Neuronal stem cell (in vitro differentiated cells): Measurements from ENCODE around the gene EEPD1.
A peak's percentile ranks its signal among the peaks of the same experiment; 100 is the strongest.

ENCODE experiments used
- DNase-seq: peaks from one replicate; pipeline ENCODE4 v3.0.0-alpha.2; 2013; ENCODE audit warnings: low spot score
- H2AFZ ChIP-seq: one replicate; pipeline ENCODE4 v1.6.1; 2013; ENCODE audit warnings: mild to moderate bottlenecking, low read length, inconsistent platforms
- H2AK5ac ChIP-seq: 2 replicates; pipeline ENCODE4 v1.6.1; 2013; ENCODE audit warnings: low read depth, mild to moderate bottlenecking, inconsistent platforms, low read length, moderate library complexity, mixed read lengths
- H2BK120ac ChIP-seq: 2 replicates; pipeline ENCODE4 v1.6.1; 2013; ENCODE audit warnings: low read depth, mild to moderate bottlenecking, inconsistent platforms, low read length, moderate library complexity, mixed read lengths
- H2BK12ac ChIP-seq: one replicate; pipeline ENCODE4 v1.6.1; 2013; ENCODE audit warnings: low read length, inconsistent platforms
- H2BK15ac ChIP-seq: 2 replicates; pipeline ENCODE4 v1.6.1; 2013; ENCODE audit warnings: mild to moderate bottlenecking, low read length, inconsistent platforms, mixed read lengths
- H2BK5ac ChIP-seq: one replicate; pipeline ENCODE4 v1.6.1; 2013; ENCODE audit warnings: inconsistent platforms, mild to moderate bottlenecking, low read length, moderate library complexity
- H3K14ac ChIP-seq: one replicate; pipeline ENCODE4 v1.6.1; 2013; ENCODE audit warnings: low read length, inconsistent platforms
- H3K18ac ChIP-seq: 2 replicates; pipeline ENCODE4 v1.6.1; 2013; ENCODE audit warnings: low read length, inconsistent platforms
- H3K23ac ChIP-seq: 2 replicates; pipeline ENCODE4 v1.6.1; 2013; ENCODE audit warnings: low read depth, mild to moderate bottlenecking, mixed read lengths, low read length, inconsistent platforms; ENCODE audit not compliant: poor library complexity
- H3K27ac ChIP-seq: replicated peaks from 3 replicates; pipeline ENCODE4 v1.5.1; 2013; ENCODE audit warnings: low read length, inconsistent platforms
- H3K27me3 ChIP-seq, 3 experiments: 2 replicates each; pipeline ENCODE4 v1.6.1; 2013; ENCODE audit warnings: low read length in 3 of 3, mild to moderate bottlenecking in 2 of 3, inconsistent platforms in 1 of 3, low read depth in 1 of 3, mixed read lengths in 1 of 3, moderate library complexity in 1 of 3; ENCODE audit not compliant: control insufficient read depth in 3 of 3, insufficient read depth in 3 of 3
- H3K36me3 ChIP-seq, 2 donors: replicated peaks in 1 of 2; 2 replicates each; pipeline ENCODE4 v1.6.1; 2013; ENCODE audit warnings: low read length in 2 of 2; ENCODE audit not compliant: control insufficient read depth in 2 of 2, insufficient read depth in 2 of 2
- H3K4ac ChIP-seq: 2 replicates; pipeline ENCODE4 v1.6.1; 2013; ENCODE audit warnings: inconsistent platforms, mild to moderate bottlenecking, low read length, moderate library complexity
- H3K4me1 ChIP-seq, 2 donors: 1 replicate in 1 of 2; 2 replicates in 1 of 2; pipeline ENCODE4 v1.6.1; 2013; ENCODE audit warnings: low read length in 2 of 2, low read depth in 1 of 2; ENCODE audit not compliant: control insufficient read depth in 2 of 2, insufficient read depth in 1 of 2
- H3K4me2 ChIP-seq: one replicate; pipeline ENCODE4 v1.6.1; 2013; ENCODE audit warnings: mild to moderate bottlenecking, low read length, inconsistent platforms; ENCODE audit not compliant: insufficient read depth, poor library complexity, severe bottlenecking
- H3K4me3 ChIP-seq, 2 donors: 2 replicates each; pipeline ENCODE4 v1.5.1; 2013; ENCODE audit warnings: low read length in 2 of 2, mild to moderate bottlenecking in 2 of 2, inconsistent platforms in 1 of 2, moderate library complexity in 1 of 2
- H3K79me1 ChIP-seq: one replicate; pipeline ENCODE4 v1.6.1; 2013; ENCODE audit warnings: low read depth, mild to moderate bottlenecking, inconsistent platforms, low read length, moderate library complexity
- H3K9ac ChIP-seq: one replicate; pipeline ENCODE4 v1.6.1; 2013; ENCODE audit warnings: mild to moderate bottlenecking, low read depth, low read length, inconsistent platforms; ENCODE audit not compliant: poor library complexity
- H3K9me3 ChIP-seq, 2 donors: replicated peaks in 1 of 2; 2 replicates each; pipeline versions ENCODE3 to v1.6.1; 2013; ENCODE audit warnings: low read length in 2 of 2, mild to moderate bottlenecking in 2 of 2, inconsistent platforms in 1 of 2, low read depth in 1 of 2, mixed read lengths in 1 of 2, moderate library complexity in 1 of 2; ENCODE audit not compliant: control insufficient read depth in 2 of 2, insufficient read depth in 1 of 2
- H4K8ac ChIP-seq: one replicate; pipeline ENCODE4 v1.6.1; 2013; ENCODE audit warnings: low read depth, mild to moderate bottlenecking, inconsistent platforms, low read length, moderate library complexity
- H4K91ac ChIP-seq: one replicate; pipeline ENCODE4 v1.6.1; 2013; ENCODE audit warnings: low read length, low read depth, mild to moderate bottlenecking, inconsistent platforms; ENCODE audit not compliant: poor library complexity
- WGBS, 2 donors: extraction: QIAGEN DNeasy Blood & Tissue Kit; methylation state at CpG; one replicate each; pipeline ENCODE4 v1.1.7; 2013; ENCODE audit warnings: missing lambda C conversion rate in 2 of 2, mixed read lengths in 1 of 2; ENCODE audit not compliant: insufficient read length in 2 of 2, insufficient replicate concordance in 1 of 2; ENCODE audit errors: extremely low coverage in 2 of 2; 5-methylcytosine and 5-hydroxymethylcytosine counted together

The EEPD1 gene

GRCh38 chr7:36273836-36274235, 120.8 kb downstream of the EEPD1 start:
- Histone ChIP-seq H3K9me3 (no peaks in the 10 kb centered on the region), H2BK12ac (no peak overlapping the region), H2BK120ac (no peak overlapping the region), H3K4me2 (no peak overlapping the region), H4K8ac (no peak overlapping the region), H3K9ac (no peak overlapping the region), H2AK5ac (no peak overlapping the region), H3K36me3 (no peaks in the 10 kb centered on the region), H3K4me3 (peak overlapping the region in 1 of 2 donors; percentile 36), H3K14ac (no peak overlapping the region), H3K79me1 (no peaks in the 10 kb centered on the region), H3K27me3 (no peaks in the 10 kb centered on the region), H2BK5ac (no peak overlapping the region), H4K91ac (no peak overlapping the region), H3K18ac (no peak overlapping the region), H3K4ac (no peak overlapping the region), H2AFZ (no peak overlapping the region), H3K4me1 (peaks cover 14 to 18% of the 10 kb centered on the region in 2 donors), H2BK15ac (no peak overlapping the region), H3K23ac (no peak overlapping the region), H3K27ac (no peak overlapping the region)
- no CpG with 5 or more reads among the region's 4 CpGs for WGBS, 2 donors
- no peak for DNase-seq

GRCh38 chr7:36275735-36276284, 122.8 kb downstream of the EEPD1 start:
- H3K79me1 ChIP-seq = no peaks in the 10 kb centered on the region
- H3K18ac ChIP-seq = no peak overlapping the region
- H3K27ac ChIP-seq = no peak overlapping the region
- H3K9ac ChIP-seq = no peak overlapping the region
- no peak overlapping the region for H2AFZ ChIP-seq
- H2AK5ac ChIP-seq = no peak overlapping the region
- no peak overlapping the region for H3K4ac ChIP-seq
- H3K4me3 ChIP-seq = no peak overlapping the region
- H3K23ac ChIP-seq = no peak overlapping the region
- no peak overlapping the region for H2BK15ac ChIP-seq
- H3K4me2 ChIP-seq = no peak overlapping the region
- no peak overlapping the region for H2BK5ac ChIP-seq
- H3K14ac ChIP-seq = no peak overlapping the region
- DNase-seq = no peak
- H3K4me1 ChIP-seq = peaks cover 26 to 32% of the 10 kb centered on the region in 2 donors
- H3K27me3 ChIP-seq = no peaks in the 10 kb centered on the region
- no peak overlapping the region for H4K91ac ChIP-seq
- H3K9me3 ChIP-seq = no peaks in the 10 kb centered on the region
- H4K8ac ChIP-seq = no peak overlapping the region
- no peak overlapping the region for H2BK120ac ChIP-seq
- no peak overlapping the region for H2BK12ac ChIP-seq
- no CpG with 5 or more reads among the region's 8 CpGs for WGBS, 2 donors
- H3K36me3 ChIP-seq = no peaks in the 10 kb centered on the region

- no peak for DNase-seq
- peaks cover 26 to 34% of the 10 kb centered on the region in 2 donors for H3K4me1 ChIP-seq
- H3K14ac ChIP-seq = no peak overlapping the region
- no peak overlapping the region for H3K9ac ChIP-seq
- no peaks in the 10 kb centered on the region for H3K36me3 ChIP-seq
- H3K9me3 ChIP-seq = no peaks in the 10 kb centered on the region
- H3K4ac ChIP-seq = no peak overlapping the region
- no peak overlapping the region for H2AK5ac ChIP-seq
- H3K27ac ChIP-seq = no peak overlapping the region
- no peak overlapping the region for H3K4me2 ChIP-seq
- no peak overlapping the region for H2BK120ac ChIP-seq
- no peak overlapping the region for H2BK12ac ChIP-seq
- H2BK15ac ChIP-seq = no peak overlapping the region
- no peak overlapping the region for H3K4me3 ChIP-seq
- H3K23ac ChIP-seq = no peak overlapping the region
- no peak overlapping the region for H4K8ac ChIP-seq
- no CpG with 5 or more reads among the region's 7 CpGs for WGBS, 2 donors
- H4K91ac ChIP-seq = no peak overlapping the region
- no peak overlapping the region for H2AFZ ChIP-seq
- H3K18ac ChIP-seq = no peak overlapping the region
- H3K27me3 ChIP-seq = no peaks in the 10 kb centered on the region
- no peak overlapping the region for H2BK5ac ChIP-seq
- H3K79me1 ChIP-seq = no peaks in the 10 kb centered on the region
Observed at GRCh38 chr7:36276428-36277248, 123.6 kb downstream of the EEPD1 start.

- Histone ChIP-seq H3K9ac (no peak overlapping the region), H3K18ac (no peak overlapping the region), H3K23ac (no peak overlapping the region), H3K36me3 (no peaks in the 10 kb centered on the region), H2BK12ac (no peak overlapping the region), H4K8ac (no peak overlapping the region), H3K4ac (no peak overlapping the region), H3K14ac (no peak overlapping the region), H2BK120ac (no peak overlapping the region), H4K91ac (no peak overlapping the region), H3K27me3 (no peaks in the 10 kb centered on the region), H3K9me3 (no peaks in the 10 kb centered on the region), H3K4me2 (no peak overlapping the region), H3K4me3 (no peak overlapping the region), H3K27ac (no peak overlapping the region), H2BK5ac (no peak overlapping the region), H2BK15ac (no peak overlapping the region), H2AK5ac (no peak overlapping the region), H3K79me1 (no peaks in the 10 kb centered on the region), H3K4me1 (peaks cover 26 to 34% of the 10 kb centered on the region in 2 donors), H2AFZ (no peak overlapping the region)
- DNase-seq = no peak
- WGBS, 2 donors = no CpG with 5 or more reads among the region's 6 CpGs
Observed at GRCh38 chr7:36277249-36277542, 124.1 kb downstream of the EEPD1 start.
